Prostate gland (tissue), 2 donors: Measurements from ENCODE around the gene COPG1. TPM values are rescaled to one million over a fixed set of nuclear protein-coding genes. Genes with fewer than 3 reads are reported as not detected.
"Not testable (repeated sequence)": the region's sequence is repeated elsewhere in the genome, so short reads cannot be mapped to it uniquely, and the experiment has no call there.

Experiments used
- DNase-seq: peaks from one replicate; pipeline ENCODE4 v3.0.0-alpha.2; 2019; ENCODE audit warnings: low spot score
- H3K27ac ChIP-seq, 2 donors: fragments of 200-600 bp; sonication (generic); 2 replicates each; pipeline ENCODE4 v1.5.1; 2017 to 2019
- H3K27me3 ChIP-seq: fragments of 200-600 bp; sonication (generic); replicated peaks from 2 replicates; pipeline ENCODE4 v1.5.1; 2019; ENCODE audit not compliant: insufficient read depth
- H3K36me3 ChIP-seq, 2 donors: fragments of 200-600 bp; sonication (generic); 1 replicate in 1 of 2; 2 replicates in 1 of 2; pipeline versions ENCODE4 v1.5.1 to v1.8.1; 2017 to 2019
- H3K4me1 ChIP-seq: fragments of 200-600 bp; sonication (generic); replicated peaks from 2 replicates; pipeline ENCODE4 v1.5.1; 2019
- H3K4me3 ChIP-seq, 2 donors: fragments of 200-600 bp; sonication (generic); 2 replicates each; pipeline ENCODE4 v1.5.1; 2017 to 2019
- H3K9me3 ChIP-seq: fragments of 200-600 bp; sonication (generic); 2 replicates; pipeline ENCODE4 v1.5.1; 2017
- POLR2A ChIP-seq: fragments of 450-650 bp; IDR thresholded peaks from one replicate; pipeline ENCODE4 v1.6.1; 2016; ENCODE audit warnings: antibody characterized with exemption, mild to moderate bottlenecking
- POLR2AphosphoS5 ChIP-seq: sonication (generic); formaldehyde crosslinking; IDR thresholded peaks from one replicate; pipeline ENCODE4 v1.6.1; 2017; ENCODE audit warnings: antibody characterized with exemption
- WGBS: methylation state at CpG from one replicate; pipeline ENCODE4 v1.1.5; 2018; 5-methylcytosine and 5-hydroxymethylcytosine counted together
- intact Hi-C: fragments of 100-400 bp; cut with DNase I; formaldehyde crosslinking; loops from one replicate; pipeline ENCODE4 v1.14.2; 2022
- total RNA-seq, 2 donors: library from RNA; depleted of rRNA; stranded (reverse); fragments of >200 nt; gene quantifications; one replicate each; pipeline ENCODE4 v1.1.0, GENCODE V29; 2016
- TF ChIP-seq, protein P1 (sequence below), 4 experiments: fragments of 200-600 bp in 2 of 4; fragments of 450-650 bp in 2 of 4; sonication (generic) in 2 of 4; IDR thresholded peaks; 1 replicate in 3 of 4; 2 replicates in 1 of 4; pipeline ENCODE4 v1.5.1; 2016 to 2019; ENCODE audit warnings: antibody characterized with exemption in 4 of 4, mild to moderate bottlenecking in 2 of 4, moderate library complexity in 2 of 4

COPG1 gene
- total RNA-seq, 2 donors from 2014 or later = 143 to 220 TPM

DNA sequence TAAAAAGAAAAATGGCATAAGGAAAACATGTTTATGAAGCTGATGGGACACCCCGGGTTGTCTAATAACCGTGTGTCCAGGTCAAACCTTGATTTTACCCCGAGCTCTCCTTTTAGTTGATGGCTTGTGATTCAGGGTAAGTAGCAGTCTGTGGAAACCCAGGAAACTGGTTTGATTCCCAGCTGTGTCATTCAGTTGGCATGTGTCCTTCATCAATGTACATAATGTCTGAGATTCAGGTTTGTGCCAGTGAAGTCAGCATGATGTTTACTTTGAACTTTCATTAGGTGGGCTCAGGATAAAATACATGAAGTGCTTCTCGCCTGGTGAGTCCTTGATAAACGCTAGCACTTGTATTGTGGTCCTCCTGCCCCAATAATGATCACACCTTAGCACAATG is 4.3 kb upstream of the COPG1 start:
- peaks cover under 1% of the 10 kb centered on the region for H3K4me1 ChIP-seq
- H3K27me3 ChIP-seq = no peaks in the 10 kb centered on the region
- H3K27ac ChIP-seq = peak overlapping the region; percentile 23 to 47
- no peaks in the 10 kb centered on the region for H3K9me3 ChIP-seq
- no peaks in the 10 kb centered on the region for H3K36me3 ChIP-seq
- intact Hi-C loops = loop anchor here (2.0 to 5.0 kb wide), 3 partner anchors 63 to 273 kb away; partner anchors contain the start of gene CNBP
- no peak for DNase-seq
- WGBS = 65% methylated on average over 5 of the region's 5 CpGs
- no peak overlapping the region for H3K4me3 ChIP-seq
- TF ChIP-seq POLR2A (no peak), POLR2AphosphoS5 (no peak)
- TF ChIP-seq, protein P1, sequence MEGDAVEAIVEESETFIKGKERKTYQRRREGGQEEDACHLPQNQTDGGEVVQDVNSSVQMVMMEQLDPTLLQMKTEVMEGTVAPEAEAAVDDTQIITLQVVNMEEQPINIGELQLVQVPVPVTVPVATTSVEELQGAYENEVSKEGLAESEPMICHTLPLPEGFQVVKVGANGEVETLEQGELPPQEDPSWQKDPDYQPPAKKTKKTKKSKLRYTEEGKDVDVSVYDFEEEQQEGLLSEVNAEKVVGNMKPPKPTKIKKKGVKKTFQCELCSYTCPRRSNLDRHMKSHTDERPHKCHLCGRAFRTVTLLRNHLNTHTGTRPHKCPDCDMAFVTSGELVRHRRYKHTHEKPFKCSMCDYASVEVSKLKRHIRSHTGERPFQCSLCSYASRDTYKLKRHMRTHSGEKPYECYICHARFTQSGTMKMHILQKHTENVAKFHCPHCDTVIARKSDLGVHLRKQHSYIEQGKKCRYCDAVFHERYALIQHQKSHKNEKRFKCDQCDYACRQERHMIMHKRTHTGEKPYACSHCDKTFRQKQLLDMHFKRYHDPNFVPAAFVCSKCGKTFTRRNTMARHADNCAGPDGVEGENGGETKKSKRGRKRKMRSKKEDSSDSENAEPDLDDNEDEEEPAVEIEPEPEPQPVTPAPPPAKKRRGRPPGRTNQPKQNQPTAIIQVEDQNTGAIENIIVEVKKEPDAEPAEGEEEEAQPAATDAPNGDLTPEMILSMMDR (IDR thresholded peaks at IDR 0.05) = no peak

DNA sequence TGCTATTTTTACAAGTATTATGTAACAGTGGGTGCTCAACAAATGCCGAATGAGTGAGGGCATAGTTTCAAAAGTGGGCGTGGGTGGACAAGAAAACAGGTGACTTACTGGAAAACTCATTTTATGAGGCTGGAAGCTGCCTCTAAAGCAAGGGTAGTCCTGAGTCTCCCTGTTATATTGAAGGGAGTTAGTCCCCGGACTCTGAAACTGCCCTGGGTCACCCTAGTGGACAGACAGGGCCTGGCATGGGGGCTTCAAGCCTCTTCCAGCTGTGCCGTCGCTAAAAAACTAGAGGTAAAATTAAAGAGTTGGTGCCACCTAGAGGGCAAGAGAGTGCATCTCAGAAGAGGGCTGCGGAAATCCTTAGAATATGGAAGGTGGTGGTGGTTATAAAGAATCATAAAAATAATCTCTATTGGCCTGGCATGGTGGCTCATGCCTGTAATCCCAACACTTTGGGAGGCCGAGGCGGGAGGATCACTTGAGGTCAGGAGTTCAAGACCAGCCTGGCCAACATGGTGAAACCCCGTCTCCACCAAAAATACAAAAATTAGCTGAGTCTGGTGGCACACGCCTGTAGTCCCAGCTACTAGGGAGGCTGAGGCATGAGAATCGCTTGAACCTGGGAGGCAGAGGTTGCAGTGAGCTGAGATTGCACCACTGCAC is 3.6 kb upstream of the COPG1 start:
- H3K9me3 ChIP-seq, H3K27me3 ChIP-seq, H3K36me3 ChIP-seq, H3K4me3 ChIP-seq, H3K4me1 ChIP-seq: not testable (repeated sequence)
- TF ChIP-seq, protein P1 (IDR thresholded peaks at IDR 0.05) = peak; percentile 57 to 94 (median 84)
- peak; percentile 70 for TF ChIP-seq POLR2AphosphoS5
- DNase-seq = peak; percentile 76
- intact Hi-C loops = loop anchor here (2.0 to 5.0 kb wide), 3 partner anchors 63 to 273 kb away; partner anchors contain the start of gene CNBP
- WGBS = 17% methylated on average over 11 of the region's 11 CpGs
- H3K27ac ChIP-seq = peak overlapping the region; percentile 23 to 47

DNA sequence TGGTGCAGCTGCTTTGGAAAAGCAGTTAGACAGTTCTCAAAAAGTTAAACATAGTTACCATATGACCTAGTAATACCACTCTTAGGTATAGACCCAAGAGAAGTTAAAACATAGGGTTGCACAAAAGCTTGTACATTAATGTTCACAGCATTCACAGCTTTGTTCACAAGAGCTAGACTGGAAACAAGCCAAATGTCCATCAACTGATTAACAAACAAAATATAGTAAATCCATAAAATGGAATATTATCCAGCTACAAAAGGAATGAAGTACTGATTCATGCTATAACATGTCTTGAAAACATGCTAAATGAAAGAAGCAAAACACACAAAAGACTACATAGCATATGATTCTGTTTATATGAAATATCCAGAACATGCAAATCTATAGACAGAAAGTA is 2.8 kb upstream of the COPG1 start:
- TF ChIP-seq, protein P1 (IDR thresholded peaks at IDR 0.05) = no peak
- no peak for TF ChIP-seq POLR2A
- no peak for TF ChIP-seq POLR2AphosphoS5
- Histone ChIP-seq H3K27ac (no peak overlapping the region), H3K36me3 (no peaks in the 10 kb centered on the region), H3K4me3 (no peak overlapping the region), H3K9me3 (no peaks in the 10 kb centered on the region), H3K4me1 (peaks cover 3% of the 10 kb centered on the region), H3K27me3 (no peaks in the 10 kb centered on the region)
- intact Hi-C loops = loop anchor here (5.0 kb wide), 2 partner anchors 64 to 274 kb away; partner anchors contain the start of gene CNBP
- no peak for DNase-seq

DNA sequence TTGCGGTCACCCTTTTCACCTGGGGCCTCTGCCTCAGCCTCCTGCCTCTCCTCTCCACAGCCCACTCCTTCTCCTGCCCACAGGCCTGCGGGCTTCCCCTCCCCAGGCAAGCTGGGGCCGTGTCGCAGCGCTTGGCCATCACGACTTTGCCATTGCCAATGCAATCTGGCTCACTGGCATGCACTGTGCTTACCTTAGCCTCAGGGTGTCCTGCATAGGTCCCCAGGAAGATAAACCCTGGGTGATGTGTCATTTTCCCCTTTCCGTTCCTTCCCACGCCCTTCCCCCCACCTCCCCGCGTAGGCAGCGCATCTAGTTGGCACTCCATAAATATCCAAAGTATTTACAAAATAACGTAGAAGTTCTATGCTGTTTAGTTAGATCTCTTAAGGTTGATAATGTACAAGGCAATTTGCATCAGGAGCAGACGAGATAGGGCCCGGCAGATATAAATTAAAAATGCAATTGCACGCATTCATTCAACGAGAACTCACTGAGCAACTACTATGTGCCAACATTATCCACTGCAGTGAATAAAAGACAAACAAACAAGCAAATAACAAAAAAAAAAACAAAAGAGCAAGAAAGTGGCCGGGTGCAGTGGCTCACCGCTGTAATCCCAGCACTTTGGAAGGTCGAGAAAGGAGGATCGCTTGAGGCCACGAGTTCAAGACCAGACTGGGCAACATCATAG is 973 bp upstream of the COPG1 start:
- H3K27ac ChIP-seq = peak overlapping the region in 1 of 2 donors; percentile 85
- WGBS = 44% methylated on average over 21 of the region's 21 CpGs
- H3K27me3 ChIP-seq = no peaks in the 10 kb centered on the region
- peaks cover 0 to 12% of the 10 kb centered on the region in 2 donors for H3K36me3 ChIP-seq
- H3K4me1 ChIP-seq = peaks cover 7% of the 10 kb centered on the region
- no peaks in the 10 kb centered on the region for H3K9me3 ChIP-seq
- intact Hi-C loops = loop anchor here (5.0 kb wide), 2 partner anchors 66 to 276 kb away; partner anchors contain the start of gene CNBP
- peak overlapping the region; percentile 68 to 98 for H3K4me3 ChIP-seq
- TF ChIP-seq, protein P1 (IDR thresholded peaks at IDR 0.05) = no peak
- TF ChIP-seq POLR2AphosphoS5 (no peak), POLR2A (no peak)
- no peak for DNase-seq
